GM12891 (cell line): ENCODE data around the gene CREB5. TPM values are rescaled to one million over a fixed set of nuclear protein-coding genes. Genes with fewer than 3 reads are reported as not detected.

Experiments used
- DNase-seq: peaks from one replicate; pipeline ENCODE4 v3.0.0; 2011; ENCODE audit warnings: low spot score; ENCODE audit not compliant: insufficient read length
- FAIRE-seq: peaks from 2 replicates; lab custom pipeline; 2011; peaks lifted over from hg19 to GRCh38; lab: Jason Lieb, UNC
- PAX5 ChIP-seq: IDR thresholded peaks from 2 replicates; pipeline ENCODE4 v1.6.1; 2011; ENCODE audit warnings: low read length, moderate library complexity, mild to moderate bottlenecking; ENCODE audit not compliant: insufficient read depth, severe bottlenecking
- POLR2A ChIP-seq: IDR thresholded peaks from 2 replicates; pipeline ENCODE4 v1.6.1; 2011; ENCODE audit warnings: low read depth, low read length, control low read depth
- POLR2AphosphoS5 ChIP-seq: IDR thresholded peaks from 2 replicates; pipeline ENCODE4 v1.6.1; 2011; ENCODE audit warnings: low read depth, low read length, control low read depth
- POU2F2 ChIP-seq: IDR thresholded peaks from 2 replicates; pipeline ENCODE4 v1.6.1; 2011; ENCODE audit warnings: low read depth, mild to moderate bottlenecking, control low read depth, low read length, moderate library complexity
- SPI1 ChIP-seq: IDR thresholded peaks from 2 replicates; pipeline ENCODE4 v1.6.1; 2011; ENCODE audit warnings: low read depth, low read length, control low read depth
- TAF1 ChIP-seq: IDR thresholded peaks from 2 replicates; pipeline ENCODE4 v1.6.1; 2011; ENCODE audit warnings: low read depth, low read length, control low read depth
- polyA plus RNA-seq: library from polyadenylated mRNA; unstranded; fragments of >200 nt; gene quantifications from one replicate; pipeline ENCODE4 v1.2.1, GENCODE V29; 2012; ENCODE audit warnings: low read depth, missing spikeins, inconsistent platforms; ENCODE audit not compliant: missing spikeins

CREB5 gene
- polyA plus RNA-seq, result 7.8 TPM

GRCh38 chr7:28411876-28412662 lies at the start of gene CREB5:
TSS of gene CREB5 (plus strand) at chr7:28412518. CDS start at chr7:28412915, 397 bp downstream.
- TF ChIP-seq PAX5 (no peak), SPI1 (no peak), POLR2A (peak; percentile 77; the same call in 1 of the 2 replicates), POLR2AphosphoS5 (peak; percentile 81; the same call in 1 of the 2 replicates), TAF1 (peak; percentile 67)
- DNase-seq (no peak), FAIRE-seq (no peak)

GRCh38 chr7:28362812-28363211 lies 49.5 kb upstream of the CREB5 start:
- no peak for TF ChIP-seq TAF1
- TF ChIP-seq POLR2A, result no peak
- TF ChIP-seq PAX5, result no peak
- TF ChIP-seq POLR2AphosphoS5, result no peak
- TF ChIP-seq POU2F2, result no peak
- FAIRE-seq (no peak), DNase-seq (no peak)

- TF ChIP-seq POU2F2 (no peak), POLR2AphosphoS5 (no peak), POLR2A (no peak), PAX5 (no peak), TAF1 (no peak), SPI1 (no peak)
- DNase-seq, result no peak
- FAIRE-seq, result no peak
Observed at GRCh38 chr7:28364082-28364481, 48.2 kb upstream of the CREB5 start.

GRCh38 chr7:28369523-28369922 lies 42.8 kb upstream of the CREB5 start:
- DNase-seq, result no peak
- FAIRE-seq, result no peak
- TF ChIP-seq POLR2A, result no peak
- no peak for TF ChIP-seq PAX5
- no peak for TF ChIP-seq TAF1
- TF ChIP-seq SPI1, result no peak
- no peak for TF ChIP-seq POU2F2
- no peak for TF ChIP-seq POLR2AphosphoS5

- no peak for FAIRE-seq
- TF ChIP-seq POU2F2 (no peak), POLR2AphosphoS5 (no peak), TAF1 (no peak), SPI1 (no peak), PAX5 (no peak), POLR2A (no peak)
- no peak for DNase-seq
Observed at GRCh38 chr7:28371846-28372245, 40.5 kb upstream of the CREB5 start.

GRCh38 chr7:28373990-28374389 lies 38.3 kb upstream of the CREB5 start:
- TF ChIP-seq POLR2AphosphoS5 (no peak), POU2F2 (no peak), PAX5 (no peak), TAF1 (no peak), SPI1 (no peak), POLR2A (no peak)
- no peak for FAIRE-seq
- no peak for DNase-seq

GRCh38 chr7:28375729-28376128 lies 36.6 kb upstream of the CREB5 start:
- no peak for FAIRE-seq
- TF ChIP-seq SPI1 (no peak), POLR2AphosphoS5 (no peak), POLR2A (no peak), POU2F2 (no peak), PAX5 (no peak), TAF1 (no peak)
- no peak for DNase-seq

- DNase-seq (no peak), FAIRE-seq (no peak)
- no peak for TF ChIP-seq POLR2AphosphoS5
- no peak for TF ChIP-seq TAF1
- TF ChIP-seq SPI1, result no peak
- no peak for TF ChIP-seq PAX5
Observed at GRCh38 chr7:28376634-28377033, 35.7 kb upstream of the CREB5 start.

- FAIRE-seq (no peak), DNase-seq (no peak)
- TF ChIP-seq POLR2AphosphoS5, result no peak
- no peak for TF ChIP-seq POLR2A
- no peak for TF ChIP-seq TAF1
- TF ChIP-seq POU2F2, result no peak
- TF ChIP-seq PAX5, result no peak
- no peak for TF ChIP-seq SPI1
Observed at GRCh38 chr7:28378574-28379149, 33.7 kb upstream of the CREB5 start.
